ENCODE measurements around the gene AUTS2.

The AUTS2 gene

DNA sequence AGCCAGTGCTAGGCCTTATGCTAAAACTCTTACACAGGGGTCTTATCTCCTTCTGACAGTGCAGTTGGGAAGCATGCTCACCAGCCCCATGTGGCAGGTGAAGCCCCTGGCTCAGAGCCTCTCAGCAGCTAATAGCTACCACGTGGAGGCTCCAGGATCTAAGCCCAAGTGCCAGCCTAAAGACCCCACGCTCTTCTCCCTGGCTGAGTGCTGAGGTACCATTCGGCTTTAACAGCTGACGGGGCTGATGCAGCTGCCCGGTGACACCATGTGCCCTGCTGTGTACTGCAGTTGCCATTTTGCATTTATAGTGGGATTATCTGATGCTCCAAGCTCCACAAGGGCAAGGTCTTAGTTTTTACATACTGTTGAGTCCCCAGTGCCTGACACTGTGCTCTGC, 1017.9 kb downstream of the AUTS2 start:
- H3K27ac ChIP-seq = no peak overlapping the region
- H3K4me3 ChIP-seq = no peak overlapping the region

- H3K27ac ChIP-seq = no peak overlapping the region
- no peak overlapping the region for H3K4me3 ChIP-seq
These were observed 1018.5 kb downstream of the AUTS2 start for GRCh38 chr7:70616821-70617220.

DNA sequence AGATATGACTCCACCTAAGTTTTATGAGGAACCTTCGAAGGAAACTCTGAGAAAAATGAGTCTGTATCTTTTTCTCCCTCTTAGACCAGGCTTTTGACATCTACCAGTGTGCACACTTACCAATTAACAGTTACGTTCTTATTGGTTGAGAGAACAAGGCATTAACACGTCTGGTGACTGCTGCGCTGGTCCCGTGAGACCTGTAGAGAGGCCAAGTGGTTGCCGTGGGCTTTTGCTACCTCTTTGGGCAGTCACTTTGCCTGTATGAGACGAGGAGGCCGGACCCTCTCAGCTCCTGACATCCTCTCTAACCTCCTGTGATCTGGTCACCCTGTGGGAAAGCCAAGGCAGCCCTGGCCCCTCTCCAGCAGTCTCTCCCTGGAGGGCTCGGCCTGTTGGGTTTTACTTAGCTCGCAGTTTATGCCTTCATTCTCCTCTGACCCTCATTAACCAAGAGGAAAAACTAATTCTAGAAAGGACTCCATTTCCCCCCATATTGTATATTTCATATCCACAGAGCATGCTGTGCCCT, 1019.8 kb downstream of the AUTS2 start:
- no peak overlapping the region for H3K4me3 ChIP-seq
- H3K27ac ChIP-seq = no peak overlapping the region

DNA sequence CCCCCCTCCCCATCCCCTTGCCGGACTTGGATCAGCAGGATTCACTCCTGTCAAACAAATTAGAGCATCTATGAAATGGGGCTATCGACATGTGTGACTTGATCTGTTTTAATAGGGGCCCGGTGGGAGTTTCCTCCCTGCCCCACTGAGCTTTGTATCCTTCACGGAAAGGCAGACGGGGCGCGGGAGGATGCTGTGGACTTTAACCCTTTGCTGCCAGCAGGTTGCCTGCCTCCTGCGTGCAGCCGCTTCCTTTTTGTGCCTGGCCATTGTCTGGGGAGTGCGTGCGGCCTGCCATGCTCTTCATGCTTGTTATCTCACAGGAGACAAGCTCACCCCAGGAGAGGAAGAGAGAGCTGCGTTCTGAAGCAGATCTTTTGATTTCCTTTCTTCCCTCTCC, 1020.9 kb downstream of the AUTS2 start:
- Histone ChIP-seq H3K4me3 (no peak overlapping the region), H3K27ac (no peak overlapping the region)

DNA sequence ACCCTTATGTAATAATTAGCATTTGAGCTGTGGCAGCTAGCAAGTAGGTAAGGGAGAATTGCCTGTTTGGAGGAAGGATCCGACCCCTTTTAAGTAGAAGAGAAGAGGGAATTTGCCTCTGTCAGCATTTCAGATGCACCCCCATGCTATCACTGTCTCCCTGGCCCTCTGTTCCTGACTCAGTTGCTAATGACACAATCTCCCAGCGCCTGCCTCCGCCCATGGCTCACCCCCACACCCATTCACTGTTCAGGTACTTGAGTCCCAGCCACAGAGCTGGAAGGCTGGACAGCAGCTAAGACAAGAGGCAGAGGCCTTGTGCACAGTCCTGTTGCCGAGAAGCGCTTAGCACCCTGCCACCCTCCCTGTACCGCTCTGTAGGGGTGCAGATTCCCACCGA, 1021.4 kb downstream of the AUTS2 start:
- H3K4me3 ChIP-seq = no peak overlapping the region
- no peak overlapping the region for H3K27ac ChIP-seq

- Histone ChIP-seq H3K4me3 (no peak overlapping the region), H3K27ac (no peak overlapping the region)
These were observed 1022.2 kb downstream of the AUTS2 start for GRCh38 chr7:70620333-70621055.

DNA sequence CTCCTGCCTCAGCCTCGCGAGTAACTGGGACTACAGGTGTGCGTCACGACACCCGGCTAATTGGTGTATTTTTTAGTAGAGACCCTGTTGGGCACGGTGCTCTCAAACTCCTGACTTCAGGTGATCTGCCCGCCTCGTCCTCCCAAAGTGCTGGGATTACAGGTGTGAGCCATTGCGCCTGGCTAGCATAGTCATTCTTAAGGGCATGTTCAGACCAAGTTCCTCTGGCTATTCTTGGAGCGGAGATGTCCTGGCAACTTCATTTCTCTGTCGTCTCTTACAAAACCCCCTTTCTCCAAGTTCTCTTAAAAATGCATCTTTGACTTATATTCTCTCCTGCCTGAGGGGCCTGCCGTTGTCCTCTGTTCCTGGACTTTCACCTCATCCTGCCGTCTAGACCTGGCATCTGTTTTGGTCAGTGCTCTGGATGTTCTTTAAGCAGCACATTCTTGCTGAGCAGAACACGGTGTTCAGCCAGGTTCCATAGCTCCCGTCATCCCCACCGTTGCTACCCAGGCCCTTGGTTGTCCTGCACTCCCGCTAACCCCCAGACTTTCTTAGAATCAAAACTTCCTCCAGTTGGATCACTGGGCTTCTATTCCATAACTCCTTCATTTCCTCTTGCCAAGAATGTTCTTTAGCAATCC, 1023.8 kb downstream of the AUTS2 start:
- Histone ChIP-seq H3K27ac (no peak overlapping the region), H3K4me3 (no peak overlapping the region)

DNA sequence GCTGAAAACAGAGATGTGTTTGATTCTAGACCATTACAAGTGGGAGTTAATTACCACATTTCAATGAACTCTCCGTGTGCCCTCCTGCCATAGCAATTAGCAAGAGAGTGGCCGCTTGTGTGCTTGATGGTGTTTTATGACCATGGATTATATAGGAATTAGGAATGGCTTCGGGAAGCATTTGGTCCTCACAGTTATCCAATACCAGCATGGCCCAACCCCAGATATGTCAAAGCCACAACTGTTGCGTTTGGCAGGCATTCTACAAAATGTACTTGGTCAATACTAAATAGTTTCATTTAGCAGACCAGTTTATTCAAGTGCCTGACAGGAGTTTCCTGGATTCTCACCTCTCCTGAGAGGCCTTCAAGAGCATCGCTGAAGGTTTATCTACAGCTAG, 1024.7 kb downstream of the AUTS2 start:
- no peak overlapping the region for H3K27ac ChIP-seq
- H3K4me3 ChIP-seq = no peak overlapping the region

DNA sequence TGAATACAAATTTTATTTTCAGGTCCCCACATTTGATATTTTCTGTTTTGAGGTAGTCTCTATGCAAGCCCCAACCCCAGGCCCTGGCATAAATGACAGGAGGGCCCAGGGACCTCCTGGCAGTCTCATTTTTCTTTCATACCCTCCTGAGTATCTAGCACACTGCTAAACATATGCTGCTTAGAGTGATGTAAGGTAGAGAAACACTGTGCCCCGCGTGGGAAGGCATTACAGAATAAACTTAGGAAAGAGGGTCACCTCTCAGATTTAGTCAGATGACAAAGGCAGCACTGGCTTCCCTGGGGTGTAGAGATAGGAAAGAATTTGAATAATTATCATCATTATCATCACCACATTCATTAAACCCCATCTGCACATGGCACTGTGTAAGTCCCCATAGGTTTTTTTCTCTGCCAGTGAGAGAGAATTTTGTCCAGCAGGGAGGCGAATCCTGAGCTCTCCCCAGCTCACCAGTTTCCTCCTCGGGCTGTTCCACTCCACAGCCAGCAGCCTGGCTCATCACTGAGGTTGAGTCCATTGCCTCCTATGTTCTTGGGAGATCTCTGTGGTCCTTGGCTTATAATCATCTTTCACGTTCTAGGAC, 1026.3 kb downstream of the AUTS2 start:
- Histone ChIP-seq H3K27ac (no peak overlapping the region), H3K4me3 (no peak overlapping the region)

- H3K27ac ChIP-seq = no peak overlapping the region
- no peak overlapping the region for H3K4me3 ChIP-seq
These were observed 1029.2 kb downstream of the AUTS2 start for GRCh38 chr7:70627461-70627860.

DNA sequence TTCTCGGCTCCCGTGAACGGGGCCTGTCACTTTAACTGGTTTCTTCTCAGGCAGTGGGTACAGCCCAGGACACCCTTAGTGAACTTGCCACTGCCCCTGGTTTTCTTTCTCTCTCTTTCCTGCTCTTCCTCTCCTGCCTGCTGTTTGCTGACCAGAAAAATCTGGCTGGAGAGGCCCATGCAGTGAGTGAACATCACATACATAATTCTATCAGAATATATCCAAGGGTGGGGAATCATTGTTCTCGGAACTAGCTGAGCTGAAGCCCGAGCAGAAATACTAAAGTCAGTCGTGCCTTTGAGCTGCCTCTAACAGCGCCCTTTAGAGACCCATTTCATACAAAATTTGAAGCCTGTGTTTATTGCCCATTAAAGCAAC, 1032.2 kb downstream of the AUTS2 start:
- H3K4me3 ChIP-seq = no peak overlapping the region

DNA sequence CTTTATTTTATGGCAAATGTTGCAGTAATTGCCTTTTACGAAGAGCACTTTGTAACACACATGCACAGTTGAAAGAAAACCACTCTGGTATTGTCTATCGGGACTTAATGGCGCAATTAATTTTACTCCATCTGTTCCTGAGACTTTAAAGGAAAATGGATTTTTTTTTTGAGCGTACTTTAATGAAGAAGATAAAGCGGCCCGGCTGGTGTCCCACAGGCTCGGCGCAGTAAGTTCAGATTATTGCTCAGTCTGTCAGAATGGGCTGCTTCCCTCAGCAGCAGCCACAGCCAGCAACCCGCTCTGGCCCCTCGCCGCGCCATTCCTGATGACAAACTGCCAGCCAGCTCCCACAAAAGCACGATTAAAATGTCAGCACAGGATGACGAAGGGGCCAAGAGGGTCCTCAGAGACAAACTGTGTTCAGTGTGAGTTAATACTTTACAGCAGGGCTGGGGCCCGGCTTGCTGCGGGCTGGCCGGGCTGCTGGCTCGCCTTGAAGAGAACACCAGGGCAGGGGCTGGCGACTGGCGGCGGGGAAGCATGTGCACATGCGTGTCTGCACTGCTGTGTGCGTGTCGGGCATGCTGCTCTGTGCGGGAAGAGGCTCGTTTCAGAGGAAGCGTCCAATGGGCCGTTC, 1032.7 kb downstream of the AUTS2 start:
- Histone ChIP-seq H3K27ac (no peak overlapping the region), H3K4me3 (no peak overlapping the region)

More for the DNA sequence above, 1032.2 kb downstream of the AUTS2 start:
- no peak overlapping the region for H3K27ac ChIP-seq

GRCh38 chr7:70631718-70632117, 1033.4 kb downstream of the AUTS2 start:
- Histone ChIP-seq H3K4me3 (no peak overlapping the region), H3K27ac (no peak overlapping the region)

GRCh38 chr7:70632400-70632799, 1034.1 kb downstream of the AUTS2 start:
- Histone ChIP-seq H3K27ac (no peak overlapping the region), H3K4me3 (no peak overlapping the region)

GRCh38 chr7:70634071-70634470, 1035.8 kb downstream of the AUTS2 start:
- Histone ChIP-seq H3K27ac (no peak overlapping the region), H3K4me3 (no peak overlapping the region)

- no peak overlapping the region for H3K4me3 ChIP-seq
- H3K27ac ChIP-seq = no peak overlapping the region
These were observed 1036.4 kb downstream of the AUTS2 start for GRCh38 chr7:70634610-70635068.

DNA sequence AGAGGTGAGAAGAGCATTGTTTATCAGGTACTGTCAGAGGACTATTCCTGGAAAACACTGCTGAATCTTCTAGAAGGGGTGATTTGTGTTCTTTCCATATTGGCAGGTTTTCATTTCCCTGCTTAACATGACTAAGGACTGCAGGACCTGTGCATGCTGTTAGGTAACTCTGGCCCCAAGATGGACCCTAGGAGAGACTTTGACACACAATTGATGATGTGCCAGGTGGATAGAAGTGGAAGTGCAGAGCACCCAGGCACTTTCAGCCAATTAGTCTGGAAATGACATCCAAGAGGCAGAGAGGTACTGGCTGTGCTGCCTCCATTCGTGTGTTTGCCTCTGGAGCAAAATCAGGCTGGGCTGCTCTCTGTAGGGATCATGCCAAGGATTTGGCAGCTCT, 1037.4 kb downstream of the AUTS2 start:
- Histone ChIP-seq H3K4me3 (no peak overlapping the region), H3K27ac (no peak overlapping the region)

DNA sequence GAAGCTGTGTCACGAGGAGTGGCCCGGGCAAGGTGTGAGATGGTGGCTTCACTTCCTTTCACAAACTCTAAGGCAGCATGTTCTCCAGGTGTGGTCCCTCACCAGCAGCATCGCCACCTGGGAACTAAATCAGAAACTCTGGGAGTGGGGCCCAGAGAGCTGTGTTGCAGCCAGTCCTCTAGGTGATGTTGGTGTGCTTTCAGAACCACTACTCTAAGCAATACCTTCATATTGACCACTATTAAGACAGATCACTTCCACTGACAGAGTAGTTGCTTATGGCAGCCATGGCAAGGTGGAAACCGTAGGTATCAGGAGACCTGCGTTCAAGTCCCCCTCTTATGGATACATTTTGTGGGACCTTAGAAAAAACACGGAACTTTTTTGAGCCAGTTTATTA, 1037.9 kb downstream of the AUTS2 start:
- Histone ChIP-seq H3K4me3 (no peak overlapping the region), H3K27ac (no peak overlapping the region)

DNA sequence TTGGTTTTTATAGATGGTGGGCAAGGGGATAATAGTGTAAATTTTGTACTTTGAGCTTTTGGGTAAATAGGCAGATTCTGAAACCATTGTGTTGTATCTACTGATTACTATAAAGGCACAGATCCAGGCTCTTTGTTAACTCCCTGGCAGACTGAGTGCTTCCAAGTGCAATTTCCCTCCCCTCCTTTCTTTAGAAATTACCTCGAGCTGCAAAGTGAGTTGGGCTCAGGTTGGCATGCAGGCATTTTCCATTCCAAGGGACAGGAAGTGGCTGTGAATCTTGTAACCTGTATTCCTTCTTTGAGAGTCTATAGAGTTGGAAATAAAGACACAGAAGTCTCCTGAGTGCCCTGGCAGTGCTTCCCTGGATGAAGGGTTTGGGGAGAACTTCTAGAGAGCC, 1039.5 kb downstream of the AUTS2 start:
- Histone ChIP-seq H3K27ac (no peak overlapping the region), H3K4me3 (no peak overlapping the region)
